Measurements from ENCODE around the gene LRRC18. TPM values are rescaled to one million over a fixed set of nuclear protein-coding genes. Genes with fewer than 3 reads are reported as not detected.

The LRRC18 gene
- polyA plus RNA-seq, 2 of the 4 experiments (the other 2 are of a cell fraction) = not detected

DNA sequence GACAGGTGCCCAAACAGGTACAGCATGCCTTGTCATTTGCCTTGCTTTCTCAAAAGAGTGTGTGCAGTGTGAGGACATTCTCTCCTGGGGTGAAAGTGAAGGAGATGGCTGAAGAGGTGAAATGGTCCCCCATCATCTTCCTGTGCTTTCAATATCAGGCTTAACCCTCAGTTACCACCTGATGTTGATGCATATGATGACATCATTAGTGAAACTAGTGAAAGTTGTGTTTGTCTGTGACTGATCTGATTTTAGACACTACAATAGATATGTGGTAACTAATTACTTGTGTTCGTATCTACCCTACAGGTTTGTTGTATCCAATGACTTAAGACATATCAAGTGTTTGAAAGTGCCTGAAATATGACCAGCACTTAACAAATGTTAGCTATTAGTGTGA, 24.4 kb upstream of the LRRC18 start:
- Histone ChIP-seq H3K27ac (no peak overlapping the region), H3K4me2 (no peak overlapping the region), H3K4me1 (no peaks in the 10 kb centered on the region), H3K9me3 (no peaks in the 10 kb centered on the region), H3K4me3 (no peak overlapping the region)
- DNase-seq (ENCODE audit: low read depth in 1 of 2, low spot score in 1 of 2) (no peak), ATAC-seq (no peak), FAIRE-seq (no peak)
- 0% methylated on average over 1 of the region's 1 CpG for WGBS (ENCODE audit: missing lambda C conversion rate)
- POLR2A ChIA-PET = no interaction called here
- CTCF ChIA-PET = interaction anchor here (1.0 kb wide), 1 partner anchor 89 kb away, joined by 3 read pairs; no protein-coding TSS in a partner anchor
- TF ChIP-seq RARB (CRISPR knock-in tag; IDR thresholded peaks at IDR 0.05) = no peak
- TF ChIP-seq, protein P1, sequence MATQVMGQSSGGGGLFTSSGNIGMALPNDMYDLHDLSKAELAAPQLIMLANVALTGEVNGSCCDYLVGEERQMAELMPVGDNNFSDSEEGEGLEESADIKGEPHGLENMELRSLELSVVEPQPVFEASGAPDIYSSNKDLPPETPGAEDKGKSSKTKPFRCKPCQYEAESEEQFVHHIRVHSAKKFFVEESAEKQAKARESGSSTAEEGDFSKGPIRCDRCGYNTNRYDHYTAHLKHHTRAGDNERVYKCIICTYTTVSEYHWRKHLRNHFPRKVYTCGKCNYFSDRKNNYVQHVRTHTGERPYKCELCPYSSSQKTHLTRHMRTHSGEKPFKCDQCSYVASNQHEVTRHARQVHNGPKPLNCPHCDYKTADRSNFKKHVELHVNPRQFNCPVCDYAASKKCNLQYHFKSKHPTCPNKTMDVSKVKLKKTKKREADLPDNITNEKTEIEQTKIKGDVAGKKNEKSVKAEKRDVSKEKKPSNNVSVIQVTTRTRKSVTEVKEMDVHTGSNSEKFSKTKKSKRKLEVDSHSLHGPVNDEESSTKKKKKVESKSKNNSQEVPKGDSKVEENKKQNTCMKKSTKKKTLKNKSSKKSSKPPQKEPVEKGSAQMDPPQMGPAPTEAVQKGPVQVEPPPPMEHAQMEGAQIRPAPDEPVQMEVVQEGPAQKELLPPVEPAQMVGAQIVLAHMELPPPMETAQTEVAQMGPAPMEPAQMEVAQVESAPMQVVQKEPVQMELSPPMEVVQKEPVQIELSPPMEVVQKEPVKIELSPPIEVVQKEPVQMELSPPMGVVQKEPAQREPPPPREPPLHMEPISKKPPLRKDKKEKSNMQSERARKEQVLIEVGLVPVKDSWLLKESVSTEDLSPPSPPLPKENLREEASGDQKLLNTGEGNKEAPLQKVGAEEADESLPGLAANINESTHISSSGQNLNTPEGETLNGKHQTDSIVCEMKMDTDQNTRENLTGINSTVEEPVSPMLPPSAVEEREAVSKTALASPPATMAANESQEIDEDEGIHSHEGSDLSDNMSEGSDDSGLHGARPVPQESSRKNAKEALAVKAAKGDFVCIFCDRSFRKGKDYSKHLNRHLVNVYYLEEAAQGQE (IDR thresholded peaks at IDR 0.05) = no peak
- TF ChIP-seq JUNB (IDR thresholded peaks at IDR 0.05) = no peak
- TF ChIP-seq MYC (IDR thresholded peaks at IDR 0.05; ENCODE audit: borderline replicate concordance, low read length) = no peak
- no peak for TF ChIP-seq MAFK (IDR thresholded peaks at IDR 0.05; ENCODE audit: partially characterized antibody)
- no peak for TF ChIP-seq CHD4 (IDR thresholded peaks at IDR 0.05; ENCODE audit: borderline replicate concordance)
- TF ChIP-seq TP53 (CRISPR knock-in tag; IDR thresholded peaks at IDR 0.05) = no peak
- TF ChIP-seq RCOR1 (IDR thresholded peaks at IDR 0.05; ENCODE audit: low read depth, low read length) = no peak
- no peak for TF ChIP-seq RFX5 (IDR thresholded peaks at IDR 0.05)

DNA sequence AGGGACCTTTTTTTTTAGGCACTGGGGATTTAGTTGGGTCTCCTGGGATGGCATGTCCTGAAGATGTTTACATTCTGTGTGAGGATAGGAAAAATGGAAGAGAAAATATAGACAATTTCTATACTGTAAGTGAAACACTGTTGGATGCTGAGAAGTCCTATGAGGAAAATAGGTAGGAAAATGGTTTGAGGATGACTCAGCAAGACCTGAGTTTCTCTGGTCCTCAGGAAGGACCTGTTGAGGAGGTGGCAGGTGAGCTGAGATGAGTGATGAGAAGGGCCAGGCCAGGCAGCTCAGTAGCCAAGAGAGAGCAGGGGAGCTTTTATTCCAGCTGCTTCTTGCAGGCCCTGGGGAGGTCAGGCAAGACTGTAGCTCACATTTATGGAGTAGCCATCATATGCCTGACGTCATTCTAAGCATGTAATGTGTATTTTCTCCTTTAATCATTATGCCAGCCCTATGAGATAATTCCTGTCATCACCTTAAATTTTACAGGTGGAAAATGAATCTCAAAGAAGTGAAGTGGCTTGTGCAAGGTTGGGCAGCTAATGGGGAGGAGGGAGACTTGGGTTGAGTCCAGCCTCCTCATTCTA, 19.1 kb upstream of the LRRC18 start:
- H3K27ac ChIP-seq = no peak overlapping the region
- H3K4me3 ChIP-seq = no peak overlapping the region
- H3K9me3 ChIP-seq = no peaks in the 10 kb centered on the region
- DNase-seq (ENCODE audit: low read depth in 1 of 2, low spot score in 1 of 2) = no peak
- ChIA-PET CTCF (no interaction called here), POLR2A (no interaction called here)
- no peak overlapping the region for H3K4me2 ChIP-seq
- 21% methylated on average over 1 of the region's 1 CpG for WGBS (ENCODE audit: missing lambda C conversion rate)
- TF ChIP-seq PHF8 (IDR thresholded peaks at IDR 0.05; ENCODE audit: borderline replicate concordance, low read depth) = no peak
- 0 out of 2 replicates have a peak, but pooled peaks have one; percentile 22 for TF ChIP-seq NFE2L2 (conservative IDR thresholded peaks at IDR 0.05; ENCODE audit: low read length)
- TF ChIP-seq MAFK (IDR thresholded peaks at IDR 0.05; ENCODE audit: partially characterized antibody) = peak; percentile 25
- no peak for ATAC-seq
- no peaks in the 10 kb centered on the region for H3K4me1 ChIP-seq
- no peak for FAIRE-seq

DNA sequence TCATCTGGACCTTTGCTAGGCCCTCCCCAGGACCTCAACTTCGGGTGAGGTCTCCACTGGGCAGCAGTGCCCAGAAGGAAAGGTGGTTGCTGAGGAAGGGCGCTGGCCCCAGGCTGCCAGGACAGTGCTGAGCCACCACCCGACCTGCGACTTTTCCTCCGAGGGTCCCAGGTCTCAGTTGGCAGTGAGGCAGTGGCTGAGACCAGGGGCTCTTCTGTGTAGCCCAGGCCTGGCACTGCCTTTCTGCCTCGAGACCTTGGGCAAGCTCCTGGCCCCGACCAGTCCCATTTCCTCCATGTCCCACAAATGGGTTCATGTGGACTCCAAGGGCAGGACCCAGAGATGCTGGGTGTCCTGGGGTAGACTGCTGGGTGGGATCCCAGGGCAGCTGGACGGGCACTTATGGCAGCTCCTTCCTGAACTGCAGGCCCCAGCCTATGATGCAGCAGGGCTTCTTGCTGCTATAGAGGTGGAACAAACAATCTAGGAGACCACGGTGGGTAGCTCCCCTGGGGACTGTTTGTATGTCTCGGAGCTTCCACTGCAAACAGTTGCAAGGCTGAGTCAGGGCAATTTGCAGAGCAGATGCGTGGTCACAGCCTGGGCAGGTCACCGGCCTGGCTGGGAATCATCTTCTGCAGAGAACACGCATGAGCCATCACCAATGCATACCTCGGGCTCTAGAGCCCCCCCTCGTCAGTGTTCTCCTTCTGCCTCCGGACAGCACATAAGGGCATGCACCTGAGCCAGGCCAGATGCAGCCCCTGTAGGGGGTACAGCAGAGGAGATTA, 17.9 kb upstream of the LRRC18 start:
- FAIRE-seq (no peak), DNase-seq (ENCODE audit: low read depth in 1 of 2, low spot score in 1 of 2) (no peak), ATAC-seq (no peak)
- ChIA-PET CTCF (interaction anchor here (1.4 kb wide), 1 partner anchor 12 kb away, joined by 4 read pairs; no protein-coding TSS in a partner anchor), POLR2A (no interaction called here)
- Histone ChIP-seq H3K27ac (no peak overlapping the region), H3K9me3 (no peaks in the 10 kb centered on the region), H3K4me3 (no peak overlapping the region), H3K4me1 (no peaks in the 10 kb centered on the region), H3K4me2 (no peak overlapping the region)
- TF ChIP-seq MYC (IDR thresholded peaks at IDR 0.05; ENCODE audit: borderline replicate concordance, low read length) = no peak
- 48% methylated on average over 16 of the region's 16 CpGs for WGBS (ENCODE audit: missing lambda C conversion rate)

DNA sequence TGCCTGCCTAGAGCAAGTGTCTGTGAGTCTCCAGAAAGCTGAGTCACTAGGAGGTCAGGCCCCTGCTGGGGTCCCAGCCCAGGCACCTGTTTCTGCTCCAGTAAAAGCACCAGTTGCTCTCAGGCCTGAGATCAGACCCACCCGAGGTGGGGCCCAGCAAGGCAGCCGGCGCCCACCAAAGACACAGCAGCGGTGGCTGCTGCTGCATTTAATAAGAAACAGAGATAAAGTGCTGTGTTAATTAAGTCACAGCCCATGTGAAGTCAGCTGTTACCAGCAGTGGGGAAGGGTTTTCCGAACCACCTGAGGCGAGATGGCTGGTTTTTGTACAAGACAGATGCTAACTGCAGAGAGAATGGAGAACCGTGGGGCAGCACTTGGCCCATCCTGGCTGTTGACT, 12.1 kb upstream of the LRRC18 start:
- WGBS (ENCODE audit: missing lambda C conversion rate) = 40% methylated on average over 6 of the region's 7 CpGs
- FAIRE-seq = no peak
- no peak overlapping the region for H3K4me2 ChIP-seq
- ATAC-seq = no peak
- DNase-seq (ENCODE audit: low read depth in 1 of 2, low spot score in 1 of 2) = no peak
- H3K4me1 ChIP-seq = no peaks in the 10 kb centered on the region
- POLR2A ChIA-PET = no interaction called here
- no peaks in the 10 kb centered on the region for H3K9me3 ChIP-seq
- CTCF ChIA-PET = no interaction called here
- H3K27ac ChIP-seq = no peak overlapping the region
- no peak overlapping the region for H3K4me3 ChIP-seq
- TF ChIP-seq CHD2 (IDR thresholded peaks at IDR 0.05; ENCODE audit: low read length, partially characterized antibody) = no peak
- no peak for TF ChIP-seq HDAC2 (IDR thresholded peaks at IDR 0.05)
- TF ChIP-seq SREBF2 (IDR thresholded peaks at IDR 0.05) = no peak
- TF ChIP-seq, protein P2, sequence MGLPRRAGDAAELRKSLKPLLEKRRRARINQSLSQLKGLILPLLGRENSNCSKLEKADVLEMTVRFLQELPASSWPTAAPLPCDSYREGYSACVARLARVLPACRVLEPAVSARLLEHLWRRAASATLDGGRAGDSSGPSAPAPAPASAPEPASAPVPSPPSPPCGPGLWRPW (IDR thresholded peaks at IDR 0.05) = no peak
- TF ChIP-seq, protein P3, sequence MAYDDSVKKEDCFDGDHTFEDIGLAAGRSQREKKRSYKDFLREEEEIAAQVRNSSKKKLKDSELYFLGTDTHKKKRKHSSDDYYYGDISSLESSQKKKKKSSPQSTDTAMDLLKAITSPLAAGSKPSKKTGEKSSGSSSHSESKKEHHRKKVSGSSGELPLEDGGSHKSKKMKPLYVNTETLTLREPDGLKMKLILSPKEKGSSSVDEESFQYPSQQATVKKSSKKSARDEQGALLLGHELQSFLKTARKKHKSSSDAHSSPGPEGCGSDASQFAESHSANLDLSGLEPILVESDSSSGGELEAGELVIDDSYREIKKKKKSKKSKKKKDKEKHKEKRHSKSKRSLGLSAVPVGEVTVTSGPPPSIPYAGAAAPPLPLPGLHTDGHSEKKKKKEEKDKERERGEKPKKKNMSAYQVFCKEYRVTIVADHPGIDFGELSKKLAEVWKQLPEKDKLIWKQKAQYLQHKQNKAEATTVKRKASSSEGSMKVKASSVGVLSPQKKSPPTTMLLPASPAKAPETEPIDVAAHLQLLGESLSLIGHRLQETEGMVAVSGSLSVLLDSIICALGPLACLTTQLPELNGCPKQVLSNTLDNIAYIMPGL (CRISPR knock-in tag; IDR thresholded peaks at IDR 0.05; ENCODE audit: borderline replicate concordance) = no peak
- no peak for TF ChIP-seq HOXB13 (CRISPR knock-in tag; IDR thresholded peaks at IDR 0.05; ENCODE audit: low read depth)
- TF ChIP-seq, protein P4, sequence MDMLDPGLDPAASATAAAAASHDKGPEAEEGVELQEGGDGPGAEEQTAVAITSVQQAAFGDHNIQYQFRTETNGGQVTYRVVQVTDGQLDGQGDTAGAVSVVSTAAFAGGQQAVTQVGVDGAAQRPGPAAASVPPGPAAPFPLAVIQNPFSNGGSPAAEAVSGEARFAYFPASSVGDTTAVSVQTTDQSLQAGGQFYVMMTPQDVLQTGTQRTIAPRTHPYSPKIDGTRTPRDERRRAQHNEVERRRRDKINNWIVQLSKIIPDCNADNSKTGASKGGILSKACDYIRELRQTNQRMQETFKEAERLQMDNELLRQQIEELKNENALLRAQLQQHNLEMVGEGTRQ (IDR thresholded peaks at IDR 0.05) = no peak
- no peak for TF ChIP-seq HOXA7 (CRISPR knock-in tag; IDR thresholded peaks at IDR 0.05)
- no peak for TF ChIP-seq SMC3 (IDR thresholded peaks at IDR 0.05)
- no peak for TF ChIP-seq RNF2 (IDR thresholded peaks at IDR 0.05; ENCODE audit: borderline replicate concordance, low read depth)
- TF ChIP-seq, protein P5, sequence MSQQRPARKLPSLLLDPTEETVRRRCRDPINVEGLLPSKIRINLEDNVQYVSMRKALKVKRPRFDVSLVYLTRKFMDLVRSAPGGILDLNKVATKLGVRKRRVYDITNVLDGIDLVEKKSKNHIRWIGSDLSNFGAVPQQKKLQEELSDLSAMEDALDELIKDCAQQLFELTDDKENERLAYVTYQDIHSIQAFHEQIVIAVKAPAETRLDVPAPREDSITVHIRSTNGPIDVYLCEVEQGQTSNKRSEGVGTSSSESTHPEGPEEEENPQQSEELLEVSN (IDR thresholded peaks at IDR 0.05; ENCODE audit: borderline replicate concordance, low read depth) = no peak
